Left lung (tissue), 10 donors: ENCODE measurements around the gene AQP6. TPM values are rescaled to one million over a fixed set of nuclear protein-coding genes. Genes with fewer than 3 reads are reported as not detected.
A peak's percentile ranks its signal among the peaks of the same experiment; 100 is the strongest.

Experiments
- ATAC-seq: fragments of 200-7000 bp; cut with Tn5 transposase; one replicate; pipeline ENCODE4 v1.9.1; 2020; ENCODE audit warnings: moderate library complexity
- DNase-seq, 4 donors: peaks; one replicate each; pipeline ENCODE4 v3.0.0-alpha.2; 2013 to 2020
- H3K27ac ChIP-seq, 2 donors: fragments of 200-600 bp; sonication (generic) in 1 of 2; one replicate each; pipeline versions ENCODE4 v1.5.0 to v1.8.0; 2020 to 2021
- H3K27me3 ChIP-seq, 2 donors: fragments of 200-600 bp; sonication (generic) in 1 of 2; one replicate each; pipeline versions ENCODE4 v1.5.0 to v1.8.0; 2020 to 2021
- H3K36me3 ChIP-seq, 2 donors: fragments of 200-600 bp; sonication (generic) in 1 of 2; one replicate each; pipeline versions ENCODE4 v1.5.0 to v1.8.0; 2020 to 2021
- H3K4me1 ChIP-seq, 2 donors: fragments of 200-600 bp; one replicate each; pipeline ENCODE4 v1.8.0; 2021
- H3K4me3 ChIP-seq, 2 donors: fragments of 200-600 bp; sonication (generic) in 1 of 2; one replicate each; pipeline versions ENCODE4 v1.5.0 to v1.8.0; 2020 to 2021; ENCODE audit warnings: mild to moderate bottlenecking in 1 of 2
- H3K9me3 ChIP-seq, 2 donors: fragments of 200-600 bp; sonication (generic) in 1 of 2; one replicate each; pipeline versions ENCODE4 v1.5.0 to v1.8.0; 2020 to 2021
- CTCF ChIP-seq, 2 donors: fragments of 200-600 bp; sonication (generic) in 1 of 2; IDR thresholded peaks; one replicate each; pipeline versions ENCODE4 v1.5.0 to v1.8.0; 2021; ENCODE audit warnings: antibody characterized with exemption in 2 of 2
- intact Hi-C, 2 donors: fragments of 100-400 bp; cut with DNase I; formaldehyde crosslinking; loops; one replicate each; pipeline versions ENCODE4 v1.11.2 to v1.14.2; 2022
- polyA plus RNA-seq, 6 donors: library from polyadenylated mRNA; unstranded; fragments of 120-200 nt; gene quantifications; one replicate each; pipeline ENCODE4 v1.2.1, GENCODE V29; 2013; ENCODE audit not compliant: insufficient read length in 6 of 6
- total RNA-seq, 2 donors: library from RNA; stranded (reverse); fragmentation: NEBNext Ultra II Directional; extraction: Animal tissue kit (Norgen Biotek cat#: 25700); gene quantifications; one replicate each; pipeline ENCODE4 v1.2.1, GENCODE V29; 2021
- donor health status: DM: no; HTN: yes; CAD: no.
- donor health status: DM: no; HTN: no; CAD: no.

The AQP6 gene
- total and polyA plus RNA-seq, 8 donors, result 0.09 to 0.56 (median 0.31) TPM; not detected in 1

GRCh38 chr12:49964849-49965624 lies 7.7 kb upstream of the AQP6 start:
- H3K4me1 ChIP-seq, result peaks cover 6 to 34% of the 10 kb centered on the region in 2 donors
- ATAC-seq (no peak), DNase-seq (no peak)
- TF ChIP-seq CTCF (IDR thresholded peaks at IDR 0.05), result no peak
- H3K27me3 ChIP-seq, result peaks cover 7 to 98% of the 10 kb centered on the region in 2 donors
- no peaks in the 10 kb centered on the region for H3K9me3 ChIP-seq
- intact Hi-C loops, result no loop called here
- H3K4me3 ChIP-seq, result no peak overlapping the region
- H3K36me3 ChIP-seq, result no peaks in the 10 kb centered on the region
- H3K27ac ChIP-seq, result no peak overlapping the region

GRCh38 chr12:49965836-49966235 lies 6.9 kb upstream of the AQP6 start:
- intact Hi-C loops, result no loop called here
- no peaks in the 10 kb centered on the region for H3K36me3 ChIP-seq
- H3K9me3 ChIP-seq, result no peaks in the 10 kb centered on the region
- peak in 1 of 4 donors; percentile 60 for DNase-seq
- H3K4me1 ChIP-seq, result peaks cover 6 to 28% of the 10 kb centered on the region in 2 donors
- no peak overlapping the region for H3K27ac ChIP-seq
- TF ChIP-seq CTCF (IDR thresholded peaks at IDR 0.05), result no peak
- H3K27me3 ChIP-seq, result peaks cover 5 to 98% of the 10 kb centered on the region in 2 donors
- peak; percentile 5 for ATAC-seq
- H3K4me3 ChIP-seq, result no peak overlapping the region

- ATAC-seq (peak; percentile 6), DNase-seq (no peak)
- H3K36me3 ChIP-seq, result no peaks in the 10 kb centered on the region
- intact Hi-C loops, result no loop called here
- no peak for TF ChIP-seq CTCF (IDR thresholded peaks at IDR 0.05)
- H3K4me3 ChIP-seq, result no peak overlapping the region
- H3K9me3 ChIP-seq, result no peaks in the 10 kb centered on the region
- no peak overlapping the region for H3K27ac ChIP-seq
- peaks cover 0 to 98% of the 10 kb centered on the region in 2 donors for H3K27me3 ChIP-seq
- H3K4me1 ChIP-seq, result peaks cover 3 to 22% of the 10 kb centered on the region in 2 donors
These were observed 6.2 kb upstream of the AQP6 start for GRCh38 chr12:49966511-49967041.

GRCh38 chr12:49967042-49967776 lies 5.5 kb upstream of the AQP6 start:
- Histone ChIP-seq H3K4me1 (peaks cover 3 to 16% of the 10 kb centered on the region in 2 donors), H3K9me3 (no peaks in the 10 kb centered on the region), H3K27me3 (peaks cover 0 to 93% of the 10 kb centered on the region in 2 donors), H3K36me3 (no peaks in the 10 kb centered on the region), H3K4me3 (peak overlapping the region; percentile 15 to 39), H3K27ac (no peak overlapping the region)
- peak; percentile 88 to 90 for TF ChIP-seq CTCF (IDR thresholded peaks at IDR 0.05)
- intact Hi-C loops, result no loop called here
- ATAC-seq (peak; percentile 91), DNase-seq (peak; percentile 77 to 99 (median 92))

- H3K4me3 ChIP-seq, result peak overlapping the region; percentile 15 to 39
- ATAC-seq, result no peak
- H3K9me3 ChIP-seq, result no peaks in the 10 kb centered on the region
- H3K27me3 ChIP-seq, result peaks cover 0 to 87% of the 10 kb centered on the region in 2 donors
- no peak for DNase-seq
- H3K4me1 ChIP-seq, result peaks cover 3 to 15% of the 10 kb centered on the region in 2 donors
- intact Hi-C loops, result no loop called here
- H3K36me3 ChIP-seq, result no peaks in the 10 kb centered on the region
- no peak overlapping the region for H3K27ac ChIP-seq
- TF ChIP-seq CTCF (IDR thresholded peaks at IDR 0.05), result no peak
These were observed 4.9 kb upstream of the AQP6 start for GRCh38 chr12:49967777-49968250.
